Fibroblast of skin of scalp (primary cell): ENCODE results near the gene SYNGAP1. TPM values are rescaled to one million over a fixed set of nuclear protein-coding genes. Genes with fewer than 3 reads are reported as not detected.
"Not testable (repeated sequence)": the region's sequence is repeated elsewhere in the genome, so short reads cannot be mapped to it uniquely, and the experiment has no call there.

Source experiments
- DNase-seq: peaks from one replicate; pipeline ENCODE4 v3.0.0-alpha.2; 2013
- polyA plus RNA-seq, 2 experiments: library from polyadenylated mRNA; unstranded; fragments of 120-200 nt; gene quantifications; one replicate each; pipeline ENCODE4 v1.2.1, GENCODE V29; 2013; ENCODE audit not compliant: insufficient read length in 2 of 2

SYNGAP1 gene
- 22.4 TPM for polyA plus RNA-seq (2013, experiment 1 of 2; ENCODE audit: insufficient read length)
- polyA plus RNA-seq (2013, experiment 2 of 2; ENCODE audit: insufficient read length), result 20.7 TPM

DNA sequence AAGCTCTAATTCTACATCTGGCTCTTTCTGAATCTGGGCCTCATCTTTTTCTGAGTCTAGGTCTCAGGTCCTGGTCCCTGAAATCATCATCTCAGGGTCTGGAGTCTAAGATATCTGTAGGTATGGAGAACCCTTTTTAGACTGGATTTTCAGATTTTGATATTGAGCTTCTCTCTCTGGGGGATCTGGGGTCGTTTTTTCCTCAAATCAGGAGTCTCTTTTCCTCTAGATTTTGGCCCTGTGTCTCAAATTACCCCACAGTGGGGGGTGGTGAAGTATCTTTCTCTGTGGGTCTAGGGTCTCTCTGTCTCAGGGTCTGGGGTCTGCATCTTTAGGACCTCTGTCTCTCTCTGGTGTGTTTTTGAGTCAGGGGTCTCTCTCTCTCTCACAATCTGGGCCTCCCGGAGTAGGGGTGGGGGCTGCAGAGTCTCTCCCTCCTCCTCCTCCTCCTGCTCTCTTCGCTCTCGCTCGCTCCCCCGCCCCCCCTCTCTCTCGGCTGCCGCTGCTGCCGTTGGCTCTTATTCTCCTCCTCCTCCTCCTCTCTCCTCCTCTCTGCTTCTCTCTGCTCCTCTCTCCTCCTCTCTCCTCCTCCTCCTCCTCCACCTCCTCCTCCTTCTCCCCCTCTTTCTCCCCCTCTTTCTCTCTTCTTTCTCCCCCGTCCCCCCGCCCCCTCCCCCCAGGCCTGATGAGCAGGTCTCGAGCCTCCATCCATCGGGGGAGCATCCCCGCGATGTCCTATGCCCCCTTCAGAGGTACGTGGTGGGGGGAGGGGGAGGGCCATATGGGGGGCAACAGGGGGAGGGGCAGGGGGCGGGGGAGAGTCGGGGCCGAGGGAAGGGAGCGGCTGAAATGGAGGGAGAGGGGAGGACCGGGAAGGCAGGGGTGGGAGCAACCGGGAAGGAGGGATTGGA is at the start of gene SYNGAP1:
Gene SYNGAP1 (plus strand): TSS at position 486 of the 911 bp plus-strand sequence. CDS start 200 bp downstream, at position 686.
- peak; percentile 79 for DNase-seq

DNA sequence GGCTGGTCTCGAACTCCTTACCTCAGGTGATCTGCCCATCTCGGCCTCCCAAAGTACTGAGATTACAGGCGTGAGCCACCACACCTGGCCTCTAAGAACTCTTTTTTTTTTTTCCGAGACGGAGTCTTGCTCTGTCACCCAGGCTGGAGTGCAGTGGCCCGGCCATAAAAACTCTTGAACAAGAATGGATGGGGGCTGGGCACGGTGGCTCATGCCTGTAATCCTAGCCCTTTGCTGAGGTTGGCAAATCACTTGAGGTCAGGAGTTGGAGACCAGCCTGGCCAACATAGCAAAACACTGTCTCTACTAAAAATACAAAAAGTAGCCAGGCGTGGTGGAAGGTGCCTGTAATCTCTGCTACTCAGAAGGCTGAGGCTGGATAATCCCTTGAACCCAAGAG is 48.0 kb upstream of the SYNGAP1 start:
- not testable (repeated sequence) for DNase-seq

DNA sequence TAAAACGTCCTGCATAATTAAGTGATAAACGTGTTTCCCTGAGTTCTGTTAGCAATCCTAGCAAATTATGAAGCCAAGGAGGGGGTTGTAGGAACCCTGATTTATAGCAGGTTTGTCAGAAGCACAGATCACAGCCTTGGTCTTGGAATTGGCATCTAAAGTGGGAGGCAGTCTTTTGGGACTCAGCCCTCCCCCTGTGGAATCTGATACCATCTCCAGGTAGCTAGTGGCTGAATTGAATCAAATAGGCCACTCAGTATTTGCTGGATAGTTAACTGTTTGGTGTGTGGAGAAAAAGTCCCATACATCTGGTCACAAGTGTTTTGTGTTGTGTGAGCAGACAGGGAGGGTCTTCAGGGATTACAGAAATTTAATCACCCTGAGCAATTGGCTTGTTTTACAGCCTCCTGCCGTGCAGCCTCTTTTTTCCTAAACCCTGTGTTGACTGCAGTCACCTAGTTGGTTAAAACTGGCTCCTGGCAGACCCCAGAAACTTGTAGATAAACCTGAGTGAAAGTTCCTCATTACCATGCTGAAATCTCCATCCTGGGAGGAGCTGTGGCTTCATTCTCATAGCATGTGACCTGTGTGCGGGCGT is 47.2 kb upstream of the SYNGAP1 start:
- DNase-seq, result no peak

GRCh38 chr6:33373960-33374910 is 45.6 kb upstream of the SYNGAP1 start:
- DNase-seq, result no peak

GRCh38 chr6:33375143-33375671 is 44.7 kb upstream of the SYNGAP1 start:
- peak; percentile 83 for DNase-seq

GRCh38 chr6:33377171-33377570 is 42.7 kb upstream of the SYNGAP1 start:
- DNase-seq, result no peak

DNA sequence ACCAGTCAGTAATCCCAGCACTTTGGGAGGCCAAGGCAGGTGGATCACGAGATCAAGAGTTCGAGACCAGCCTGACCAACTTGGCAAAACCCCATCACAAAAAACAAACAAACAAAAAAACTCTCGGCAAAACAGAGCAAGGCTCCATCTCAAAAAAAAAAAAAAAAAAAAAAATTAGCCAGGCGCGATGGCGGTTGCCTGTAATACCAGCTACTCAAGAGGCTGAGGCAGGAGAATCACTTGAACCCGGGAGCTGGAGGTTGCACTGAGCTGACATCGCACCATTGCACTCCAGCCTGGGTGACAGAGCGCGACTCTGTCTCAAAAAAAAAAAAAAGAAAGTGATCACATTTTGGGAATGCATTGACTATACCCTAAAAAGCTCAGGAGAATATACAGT is 40.7 kb upstream of the SYNGAP1 start:
- not testable (repeated sequence) for DNase-seq

DNA sequence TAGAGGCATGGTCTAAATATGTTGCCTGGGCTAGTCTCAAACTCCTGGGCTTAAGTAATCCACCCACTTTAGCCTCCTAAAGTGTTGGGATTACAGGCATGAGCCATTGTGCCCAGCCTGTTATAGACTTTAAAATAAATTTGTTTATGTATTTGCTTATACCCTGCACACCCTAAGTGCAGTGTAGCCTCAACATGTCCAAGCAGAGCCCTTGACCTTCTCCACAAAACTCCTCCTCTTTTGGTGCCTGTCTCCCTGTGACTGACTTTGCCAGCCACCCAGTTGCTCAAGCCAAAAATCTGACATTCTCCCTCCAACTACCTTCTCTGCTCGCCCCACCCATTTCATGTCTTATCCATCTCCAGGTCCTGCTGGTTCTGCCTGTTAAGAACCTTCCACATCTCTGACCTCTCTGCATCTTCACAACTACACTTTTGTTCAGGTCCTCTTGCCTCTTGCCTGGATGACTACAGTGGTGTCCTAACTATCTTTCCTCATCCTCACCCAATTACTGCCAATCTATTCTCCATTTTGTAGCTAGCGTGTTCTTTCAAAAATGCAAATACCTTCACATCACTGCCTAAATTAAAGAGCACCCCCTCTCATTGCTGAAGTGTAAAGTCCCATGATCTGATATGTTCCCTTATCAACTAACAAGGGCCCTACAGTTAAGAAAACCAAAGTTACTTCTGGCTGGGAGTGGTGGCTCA is 39.4 kb upstream of the SYNGAP1 start:
- DNase-seq, result no peak

GRCh38 chr6:33383427-33384185 is 36.3 kb upstream of the SYNGAP1 start:
- no peak for DNase-seq

DNA sequence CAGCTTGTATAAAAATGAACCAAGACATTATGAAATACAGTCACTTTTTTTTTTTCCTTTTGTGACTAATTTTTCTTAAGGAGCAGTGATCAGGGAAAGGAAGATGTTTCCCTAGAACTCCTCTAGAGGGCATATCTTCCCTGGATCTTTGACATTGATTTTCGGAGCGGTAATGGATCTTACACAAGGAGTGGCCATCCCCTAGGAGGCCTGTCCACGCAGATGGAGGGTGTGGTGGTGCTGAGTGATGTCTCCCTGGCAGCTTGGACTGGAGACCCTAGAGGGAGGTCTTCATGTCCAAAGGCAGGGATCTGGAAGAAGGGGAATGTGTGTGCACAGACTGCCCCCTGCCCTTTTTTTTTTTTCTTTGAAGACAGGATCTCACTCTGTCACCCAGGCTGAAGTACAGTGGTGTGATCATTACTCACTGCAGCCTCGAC is 35.3 kb upstream of the SYNGAP1 start:
- DNase-seq, result peak; percentile 75

GRCh38 chr6:33390173-33390572 is 29.7 kb upstream of the SYNGAP1 start:
- DNase-seq, result no peak

- DNase-seq, result no peak
Measured at GRCh38 chr6:33390767-33391277, 29.0 kb upstream of the SYNGAP1 start.

DNA sequence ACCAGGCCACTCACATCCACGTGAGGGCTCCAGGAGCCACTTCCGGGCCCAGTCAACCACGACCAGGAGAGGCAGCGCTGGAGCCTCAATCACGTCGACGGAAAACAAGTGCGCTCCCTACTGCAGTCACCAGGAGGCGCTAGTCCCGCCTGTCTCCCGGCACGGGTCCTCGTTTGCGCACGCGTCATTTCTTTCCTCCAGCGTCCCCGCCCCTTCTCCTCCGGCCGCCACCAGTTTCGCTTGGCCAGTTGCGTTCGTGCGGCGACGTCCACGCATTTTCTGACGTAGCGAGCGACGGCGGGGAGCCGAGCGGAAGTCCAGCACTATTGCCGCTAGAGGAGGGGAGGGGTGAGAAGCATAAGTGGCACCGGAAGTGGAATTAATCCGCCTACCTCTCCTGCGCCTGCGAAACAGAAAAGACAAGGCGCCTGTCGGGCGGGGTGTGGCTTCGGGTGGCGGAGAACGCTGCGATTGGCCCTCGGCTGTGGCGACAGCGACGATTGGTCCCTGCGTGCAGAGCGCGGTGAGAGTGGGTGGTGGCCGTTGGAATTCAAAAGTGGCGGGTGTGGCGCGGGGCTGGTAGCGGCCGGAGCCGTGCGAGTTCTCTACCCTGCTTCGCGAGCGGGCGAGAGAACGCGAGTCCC is 28.5 kb upstream of the SYNGAP1 start, which contains the start of gene KIFC1:
Gene KIFC1 (plus strand): TSS at position 546 of the 644 bp plus-strand sequence. CDS start 163 bp downstream, outside the sequence.
- DNase-seq, result peak; percentile 100

GRCh38 chr6:33391922-33392594 is 27.8 kb upstream of the SYNGAP1 start:
- peak; percentile 21 for DNase-seq

DNA sequence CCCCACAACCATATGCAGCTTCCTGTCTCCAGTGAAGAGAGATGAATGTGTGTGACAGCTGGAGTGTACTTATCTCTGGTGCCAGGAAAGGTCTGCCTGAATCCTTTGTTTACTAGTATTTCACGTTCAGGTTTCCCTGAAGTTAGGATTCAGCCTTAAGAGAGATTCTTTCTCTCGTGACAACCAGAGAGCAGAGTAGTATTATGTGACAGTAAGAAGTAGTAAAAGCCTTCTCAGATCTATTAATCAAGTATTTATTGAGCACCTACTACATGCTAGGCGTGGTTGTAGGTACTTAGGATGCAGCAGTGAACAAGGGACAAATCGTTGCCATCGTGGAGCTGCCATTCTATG is 27.3 kb upstream of the SYNGAP1 start:
- DNase-seq, result no peak

DNA sequence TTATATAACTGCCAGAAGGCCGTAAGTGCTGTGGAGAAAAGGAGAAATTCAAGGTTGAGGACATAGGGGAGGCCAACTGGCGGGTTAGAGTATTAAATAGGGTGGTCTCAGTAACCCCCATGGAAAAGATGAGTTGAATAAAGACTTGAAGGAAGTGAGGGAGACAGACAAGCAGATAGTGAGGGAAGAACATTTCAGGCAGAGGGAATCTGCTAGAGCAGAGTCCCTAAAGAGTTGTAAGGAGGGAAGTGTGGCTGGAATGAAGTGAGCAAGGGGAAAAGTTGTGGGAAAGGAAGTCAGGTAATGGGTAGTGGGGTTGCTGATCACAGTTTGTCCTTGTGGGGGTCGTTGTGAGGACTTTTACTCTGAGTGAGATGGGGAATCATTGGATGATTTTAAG is 26.9 kb upstream of the SYNGAP1 start:
- DNase-seq, result no peak

DNA sequence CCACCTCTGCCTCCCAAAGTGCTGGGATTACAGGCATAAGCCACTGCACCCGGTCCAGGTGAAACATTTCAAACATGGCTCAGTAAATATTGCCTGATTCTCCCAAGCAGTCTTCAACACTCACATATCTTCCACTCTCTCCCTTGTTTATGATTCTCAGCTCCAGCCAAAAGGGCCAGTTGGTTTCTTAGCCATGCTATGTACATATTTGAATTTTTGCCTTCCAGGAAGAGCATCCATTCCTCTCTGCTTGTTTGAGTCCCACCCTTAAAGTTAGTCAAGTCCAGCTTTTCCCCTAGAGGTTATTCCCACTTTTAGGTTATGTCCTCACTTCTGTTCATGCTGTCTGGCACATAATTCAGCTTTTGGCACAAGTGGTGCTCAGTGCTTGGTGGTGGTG is 22.3 kb upstream of the SYNGAP1 start:
- no peak for DNase-seq

DNA sequence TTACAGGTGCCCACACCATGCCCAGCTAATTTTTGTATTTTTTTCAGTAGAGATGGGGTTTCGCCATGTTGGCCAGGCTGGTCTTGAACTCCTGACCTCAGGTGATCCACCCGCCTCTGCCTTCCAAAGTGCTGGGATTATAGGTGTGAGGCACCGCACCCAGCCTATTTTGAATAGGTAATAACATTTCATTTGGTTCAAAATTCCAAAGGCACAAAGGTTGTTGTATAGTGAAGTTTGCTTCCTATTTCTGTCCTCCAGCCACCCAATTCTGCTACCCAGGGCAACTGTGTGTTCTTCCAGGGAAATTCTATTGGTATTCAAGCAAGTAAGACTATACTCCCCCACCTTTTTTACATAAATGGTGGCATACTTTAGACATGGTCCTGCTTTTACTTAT is 21.3 kb upstream of the SYNGAP1 start:
- DNase-seq, result not testable (repeated sequence)

DNA sequence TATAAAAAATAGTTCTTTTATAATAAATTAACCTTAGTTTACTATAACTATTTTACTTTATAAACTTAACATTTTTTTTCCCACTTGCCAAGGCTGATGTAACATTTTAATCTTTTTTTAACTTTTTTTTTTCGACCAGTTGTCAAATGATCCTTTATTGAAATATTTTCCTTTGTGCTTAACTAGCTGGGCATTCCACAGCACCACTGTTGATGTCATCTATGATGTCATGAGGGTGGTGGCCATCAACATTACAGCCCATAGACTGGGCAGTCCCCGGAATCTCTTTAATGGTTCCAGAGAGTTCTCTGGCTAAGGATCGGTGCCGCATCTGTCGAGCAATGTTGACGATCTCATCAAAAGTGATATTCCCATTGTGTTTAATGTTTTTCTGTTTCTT is 20.0 kb upstream of the SYNGAP1 start:
- not testable (repeated sequence) for DNase-seq
